NCI-H2107 (cell line): ENCODE measurements around the gene THRAP3.

ENCODE experiments used
- DNase-seq: peaks from one replicate; lab custom pipeline; 2025; lab: John Stamatoyannopoulos, UW

Gene THRAP3

GRCh38 chr1:36352910-36353878 is 129.0 kb downstream of the THRAP3 start:
- no peak for DNase-seq

- no peak for DNase-seq
Measured at GRCh38 chr1:36354486-36354885, 130.2 kb downstream of the THRAP3 start.
